ENCODE measurements around the gene LSR.

The LSR gene

DNA sequence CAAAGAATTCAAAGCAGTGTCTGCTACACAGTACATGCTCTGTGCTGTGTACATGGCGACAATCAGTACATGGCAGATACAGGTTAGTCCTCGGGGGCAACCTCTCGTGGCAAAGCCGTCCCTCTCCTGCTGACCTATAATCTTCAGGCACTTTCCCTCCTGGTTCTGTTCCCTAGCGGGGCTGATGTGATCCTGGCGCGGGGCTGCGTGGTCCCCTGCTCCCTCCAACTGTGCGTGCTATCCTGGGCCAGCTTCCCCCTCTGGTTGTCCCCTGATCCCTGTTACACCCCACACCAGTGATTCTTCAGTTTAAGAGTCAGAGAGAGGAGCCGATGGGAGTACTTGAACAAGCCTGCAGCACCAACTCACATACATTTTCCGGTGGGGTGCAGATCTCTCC lies 55.2 kb downstream of the LSR start:
- DNase-seq (ENCODE audit: low spot score) = no peak
- TF ChIP-seq, protein P1, sequence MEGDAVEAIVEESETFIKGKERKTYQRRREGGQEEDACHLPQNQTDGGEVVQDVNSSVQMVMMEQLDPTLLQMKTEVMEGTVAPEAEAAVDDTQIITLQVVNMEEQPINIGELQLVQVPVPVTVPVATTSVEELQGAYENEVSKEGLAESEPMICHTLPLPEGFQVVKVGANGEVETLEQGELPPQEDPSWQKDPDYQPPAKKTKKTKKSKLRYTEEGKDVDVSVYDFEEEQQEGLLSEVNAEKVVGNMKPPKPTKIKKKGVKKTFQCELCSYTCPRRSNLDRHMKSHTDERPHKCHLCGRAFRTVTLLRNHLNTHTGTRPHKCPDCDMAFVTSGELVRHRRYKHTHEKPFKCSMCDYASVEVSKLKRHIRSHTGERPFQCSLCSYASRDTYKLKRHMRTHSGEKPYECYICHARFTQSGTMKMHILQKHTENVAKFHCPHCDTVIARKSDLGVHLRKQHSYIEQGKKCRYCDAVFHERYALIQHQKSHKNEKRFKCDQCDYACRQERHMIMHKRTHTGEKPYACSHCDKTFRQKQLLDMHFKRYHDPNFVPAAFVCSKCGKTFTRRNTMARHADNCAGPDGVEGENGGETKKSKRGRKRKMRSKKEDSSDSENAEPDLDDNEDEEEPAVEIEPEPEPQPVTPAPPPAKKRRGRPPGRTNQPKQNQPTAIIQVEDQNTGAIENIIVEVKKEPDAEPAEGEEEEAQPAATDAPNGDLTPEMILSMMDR (IDR thresholded peaks at IDR 0.05; ENCODE audit: extremely low read depth, missing control alignments) = no peak

DNA sequence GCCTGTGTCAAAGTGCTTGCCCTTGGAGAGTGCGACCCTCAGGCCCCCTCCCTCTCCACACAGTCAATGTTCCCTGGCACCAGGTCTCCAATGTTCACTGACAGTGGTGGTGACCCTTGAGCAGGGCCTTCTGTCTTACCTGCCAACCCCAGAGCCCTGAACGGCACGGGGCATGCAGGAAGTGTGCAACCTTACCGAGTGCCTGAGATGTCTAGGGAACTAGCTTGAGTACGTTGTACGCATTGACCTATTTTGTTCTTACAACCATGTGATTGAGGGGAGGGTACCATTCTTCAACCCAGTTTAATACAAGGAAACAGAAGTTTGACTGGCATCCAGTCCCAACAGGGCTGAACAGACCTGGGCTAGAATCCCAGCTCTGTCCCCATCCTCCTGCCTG lies 56.4 kb downstream of the LSR start:
- TF ChIP-seq, protein P1 (IDR thresholded peaks at IDR 0.05; ENCODE audit: extremely low read depth, missing control alignments) = no peak
- no peak for DNase-seq (ENCODE audit: low spot score)

- peak; percentile 62 for DNase-seq (ENCODE audit: low spot score)
- TF ChIP-seq, protein P1 (IDR thresholded peaks at IDR 0.05; ENCODE audit: extremely low read depth, missing control alignments) = peak; percentile 16
Measured at GRCh38 chr19:35306473-35307246, 57.9 kb downstream of the LSR start.

- TF ChIP-seq, protein P1 (IDR thresholded peaks at IDR 0.05; ENCODE audit: extremely low read depth, missing control alignments) = no peak
- DNase-seq (ENCODE audit: low spot score) = no peak
Measured at GRCh38 chr19:35307931-35308330, 59.1 kb downstream of the LSR start.

- no peak for DNase-seq (ENCODE audit: low spot score)
- TF ChIP-seq, protein P1 (IDR thresholded peaks at IDR 0.05; ENCODE audit: extremely low read depth, missing control alignments) = no peak
Measured at GRCh38 chr19:35308910-35309309, 60.1 kb downstream of the LSR start.

- TF ChIP-seq, protein P1 (IDR thresholded peaks at IDR 0.05; ENCODE audit: extremely low read depth, missing control alignments) = no peak
- DNase-seq (ENCODE audit: low spot score) = no peak
Measured at GRCh38 chr19:35309481-35310279, 60.9 kb downstream of the LSR start.

DNA sequence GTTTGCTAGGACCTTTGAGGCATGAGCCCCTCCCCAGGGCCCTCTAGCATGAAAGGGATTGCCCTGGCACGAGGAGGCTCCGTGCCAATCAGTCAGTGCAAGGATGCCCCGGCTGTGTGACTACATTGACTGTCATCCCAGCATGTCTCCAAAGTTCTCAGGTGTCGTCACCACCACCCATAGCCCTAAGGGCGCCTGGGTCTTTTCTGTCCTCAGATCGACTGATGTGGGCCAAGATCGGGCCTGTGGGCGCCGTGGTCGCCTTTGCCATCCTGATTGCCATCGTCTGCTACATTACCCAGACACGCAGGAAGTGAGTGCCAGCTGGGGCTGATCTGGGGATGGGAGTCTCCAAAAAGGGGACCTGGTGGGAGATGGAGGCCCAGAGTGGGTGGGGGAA lies 61.5 kb downstream of the LSR start:
- DNase-seq (ENCODE audit: low spot score) = no peak
- TF ChIP-seq, protein P1 (IDR thresholded peaks at IDR 0.05; ENCODE audit: extremely low read depth, missing control alignments) = no peak

Data from GM20000 (cell line).